GM21515 (cell line): ENCODE measurements around the gene ST6GALNAC1.
"Not testable (repeated sequence)": the region's sequence is repeated elsewhere in the genome, so short reads cannot be mapped to it uniquely, and the experiment has no call there.

Experiments used
- ATAC-seq: cut with Tn5 transposase; IDR thresholded peaks from one replicate; pipeline ENCODE4 v1.9.1; 2021; ENCODE audit not compliant: unreplicated experiment

The ST6GALNAC1 gene

DNA sequence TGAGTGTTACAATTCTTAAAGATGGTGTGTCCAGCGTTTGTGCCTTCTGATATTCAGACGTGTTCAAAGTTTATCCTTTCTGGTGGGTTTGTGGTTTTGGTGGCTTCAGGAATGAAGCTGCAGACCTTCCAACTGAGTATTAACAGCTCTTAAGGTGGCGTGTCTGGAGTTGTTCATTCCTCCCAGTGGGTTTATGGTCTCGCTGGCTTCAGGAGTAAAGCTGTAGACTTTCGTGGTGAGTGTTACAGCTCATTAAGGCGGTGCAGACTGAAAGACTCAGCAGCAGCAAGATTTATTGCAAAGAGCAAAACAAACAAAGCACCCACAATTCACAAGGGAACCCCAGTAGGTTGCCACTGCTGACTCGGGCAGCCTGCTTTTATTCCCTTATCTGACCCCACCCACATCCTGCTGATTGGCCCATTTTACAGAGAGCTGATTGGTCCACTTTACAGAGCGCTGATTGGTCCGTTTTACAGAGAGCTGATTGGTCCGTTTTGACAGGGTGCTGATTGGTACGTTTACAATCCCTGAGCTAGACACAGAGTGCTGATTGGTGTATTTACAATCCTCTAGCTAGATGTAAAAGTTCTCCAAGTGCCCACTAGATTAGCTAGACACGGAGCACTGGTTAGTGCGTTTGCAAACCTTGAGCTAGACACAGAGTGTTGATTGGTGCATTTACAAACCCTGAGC lies 29.3 kb downstream of the ST6GALNAC1 start:
- ATAC-seq, result not testable (repeated sequence)

- no peak for ATAC-seq
These were observed 30.3 kb downstream of the ST6GALNAC1 start for GRCh38 chr17:76612977-76613851.

DNA sequence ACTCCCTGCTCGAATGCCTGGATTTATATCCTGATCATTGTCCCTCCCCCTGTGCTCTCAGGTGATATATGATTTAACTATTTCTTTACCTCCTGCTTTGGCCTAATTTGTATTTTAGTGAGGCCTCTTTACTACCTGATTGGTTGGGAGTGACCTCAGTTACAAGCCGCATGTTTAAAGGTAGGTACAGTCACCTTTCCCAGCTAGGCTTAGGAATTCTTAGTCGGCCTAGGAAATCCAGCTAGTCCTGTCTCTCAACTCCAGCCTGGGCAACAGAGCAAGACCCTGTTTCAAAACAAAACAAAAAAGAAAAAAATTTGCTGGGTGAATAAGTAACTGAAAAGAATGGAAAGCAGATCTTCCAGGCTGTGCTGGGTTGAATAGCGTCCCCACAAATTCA lies 31.1 kb downstream of the ST6GALNAC1 start:
- ATAC-seq, result no peak

GRCh38 chr17:76611758-76612157 lies 31.8 kb downstream of the ST6GALNAC1 start:
- ATAC-seq, result no peak

GRCh38 chr17:76611080-76611749 lies 32.3 kb downstream of the ST6GALNAC1 start:
- ATAC-seq, result not testable (repeated sequence)

- not testable (repeated sequence) for ATAC-seq
These were observed 36.9 kb downstream of the ST6GALNAC1 start for GRCh38 chr17:76606685-76607084.

DNA sequence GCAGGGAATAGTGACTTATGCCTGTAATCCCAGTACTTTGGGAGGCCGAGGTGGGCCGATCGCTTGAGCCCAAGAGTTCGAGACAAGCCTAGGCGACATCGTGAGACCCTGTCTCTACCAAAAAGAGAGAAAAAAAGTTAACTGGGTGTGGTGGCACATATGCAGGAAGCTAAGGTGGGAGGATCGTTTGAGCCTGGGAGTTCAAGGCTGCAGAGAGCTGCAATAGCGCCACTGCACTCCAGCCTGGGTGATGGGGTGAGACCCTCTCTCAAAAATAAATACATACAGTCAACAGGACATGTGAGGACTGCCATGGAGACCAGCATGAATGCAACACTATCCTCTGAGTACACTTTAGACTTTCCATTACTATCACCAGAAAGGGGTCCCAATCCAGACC lies 42.5 kb downstream of the ST6GALNAC1 start:
- ATAC-seq, result no peak

- no peak for ATAC-seq
These were observed 43.7 kb downstream of the ST6GALNAC1 start for GRCh38 chr17:76599694-76600460.

DNA sequence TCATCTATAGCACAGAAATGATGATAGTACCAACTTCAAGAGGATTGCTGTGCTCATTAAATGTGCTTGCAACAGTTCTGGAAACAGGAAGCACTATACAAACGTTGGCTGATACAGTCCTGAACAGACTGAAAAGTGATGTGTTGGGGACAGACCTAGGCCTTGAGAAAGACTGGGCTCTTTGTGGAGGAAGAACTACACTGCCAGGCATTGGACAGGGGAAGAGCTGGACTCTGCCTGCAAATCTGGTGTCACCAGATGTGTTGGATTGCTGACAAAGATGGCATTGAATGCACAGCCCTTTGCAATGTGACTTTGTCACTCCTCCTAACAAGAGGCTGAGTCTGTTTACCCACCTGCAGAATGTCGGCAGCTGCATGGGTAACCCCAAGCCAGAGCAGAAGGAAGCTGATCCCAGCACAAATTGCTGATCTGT lies 45.5 kb downstream of the ST6GALNAC1 start:
- no peak for ATAC-seq

DNA sequence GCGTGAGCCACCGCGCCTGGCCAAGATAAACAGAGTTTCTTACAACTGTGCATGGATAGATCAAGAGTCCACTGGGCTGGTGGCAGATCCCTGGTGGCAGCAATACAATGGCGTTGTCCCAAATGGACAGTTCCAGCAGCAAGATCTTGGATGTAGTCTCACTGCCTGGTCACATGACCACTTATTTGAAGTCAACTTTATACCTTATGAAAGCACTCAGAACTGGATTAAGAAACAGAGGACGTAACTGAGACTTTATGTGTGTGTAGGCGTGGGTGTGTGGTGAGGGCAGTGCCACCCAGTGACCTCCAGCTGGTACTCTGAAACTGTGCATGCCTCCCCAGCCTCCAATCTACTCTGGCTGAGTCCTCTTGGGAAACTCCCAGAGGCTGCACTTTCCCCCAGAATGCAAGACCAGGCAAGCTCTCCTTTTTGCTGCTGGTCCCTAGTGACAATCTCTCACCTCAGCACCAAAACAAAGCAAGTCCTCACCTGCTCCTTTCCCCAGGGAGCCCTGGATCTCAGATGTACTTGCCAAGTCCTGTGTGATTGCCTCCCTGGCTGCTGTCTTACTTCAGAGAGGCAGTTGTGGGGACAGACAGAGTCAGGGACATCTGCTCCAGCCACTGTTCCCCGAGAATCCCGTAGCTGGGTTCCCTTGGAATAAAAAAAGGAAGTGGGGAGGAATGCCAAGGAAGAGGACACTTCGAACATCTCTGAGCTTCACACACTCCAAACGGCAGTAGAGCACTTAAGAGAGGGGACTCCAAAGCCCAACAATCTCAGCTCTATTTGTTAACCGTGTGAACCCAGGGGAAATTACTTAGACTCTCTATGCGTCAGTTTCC lies 46.2 kb downstream of the ST6GALNAC1 start:
- ATAC-seq, result no peak

- no peak for ATAC-seq
These were observed 48.9 kb downstream of the ST6GALNAC1 start for GRCh38 chr17:76594690-76595089.

DNA sequence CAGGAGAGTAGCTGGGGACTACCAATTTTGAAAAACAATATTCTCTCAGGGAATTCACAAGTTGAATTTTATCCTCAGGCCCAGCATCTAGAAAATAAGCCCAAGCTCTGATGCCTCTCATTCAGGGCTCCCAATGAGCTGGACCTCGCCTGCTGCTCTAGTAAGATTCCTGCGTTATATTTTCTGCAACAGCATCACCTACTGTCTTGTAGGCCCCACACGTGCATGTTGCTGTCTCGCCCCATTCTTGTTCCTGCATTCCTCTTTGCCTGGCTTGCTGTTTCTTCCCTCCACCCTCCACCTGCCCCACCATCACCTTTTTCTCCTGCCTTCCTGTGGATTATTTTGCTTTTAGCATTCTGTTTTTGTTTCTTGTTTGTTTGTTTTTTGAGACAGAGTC lies 49.6 kb downstream of the ST6GALNAC1 start:
- no peak for ATAC-seq

GRCh38 chr17:76593384-76593826 lies 50.2 kb downstream of the ST6GALNAC1 start:
- ATAC-seq, result no peak

GRCh38 chr17:76588182-76588581 lies 55.4 kb downstream of the ST6GALNAC1 start:
- no peak for ATAC-seq

DNA sequence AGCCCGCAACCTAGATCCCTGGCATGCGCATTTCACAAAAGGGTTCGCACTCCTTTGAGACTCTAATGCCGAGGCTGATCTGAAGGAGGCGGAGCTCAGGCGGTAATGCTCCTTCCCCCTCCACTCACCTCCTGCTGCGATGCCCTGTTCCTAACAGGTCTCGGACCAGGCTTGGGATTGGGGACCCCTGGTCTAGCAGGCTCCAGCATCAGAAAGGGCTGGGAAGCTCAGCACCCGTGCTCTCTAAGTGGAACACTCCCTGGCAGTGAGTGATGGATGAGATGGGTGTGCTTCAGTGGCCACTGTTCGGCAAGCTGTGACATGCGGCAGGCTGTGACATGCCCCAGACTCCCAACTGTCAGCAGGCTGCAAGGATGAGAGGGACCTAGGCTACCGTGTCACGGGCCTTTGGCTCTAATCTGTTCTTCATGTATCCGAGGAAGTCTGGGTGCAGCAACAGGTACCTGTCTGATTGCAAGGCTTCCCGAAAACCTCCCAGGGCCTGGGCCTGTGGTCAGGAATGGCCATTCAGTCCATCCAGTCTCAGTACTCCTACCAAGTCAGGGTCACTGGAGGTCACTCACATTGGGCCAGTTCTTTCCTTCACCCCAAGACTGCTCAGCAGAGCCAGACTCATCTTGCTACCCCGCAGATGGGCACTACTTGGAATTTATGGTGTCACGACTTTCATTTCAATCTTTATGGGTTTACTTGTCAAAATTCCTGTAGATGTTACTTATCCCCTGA lies 56.6 kb downstream of the ST6GALNAC1 start:
- no peak for ATAC-seq

DNA sequence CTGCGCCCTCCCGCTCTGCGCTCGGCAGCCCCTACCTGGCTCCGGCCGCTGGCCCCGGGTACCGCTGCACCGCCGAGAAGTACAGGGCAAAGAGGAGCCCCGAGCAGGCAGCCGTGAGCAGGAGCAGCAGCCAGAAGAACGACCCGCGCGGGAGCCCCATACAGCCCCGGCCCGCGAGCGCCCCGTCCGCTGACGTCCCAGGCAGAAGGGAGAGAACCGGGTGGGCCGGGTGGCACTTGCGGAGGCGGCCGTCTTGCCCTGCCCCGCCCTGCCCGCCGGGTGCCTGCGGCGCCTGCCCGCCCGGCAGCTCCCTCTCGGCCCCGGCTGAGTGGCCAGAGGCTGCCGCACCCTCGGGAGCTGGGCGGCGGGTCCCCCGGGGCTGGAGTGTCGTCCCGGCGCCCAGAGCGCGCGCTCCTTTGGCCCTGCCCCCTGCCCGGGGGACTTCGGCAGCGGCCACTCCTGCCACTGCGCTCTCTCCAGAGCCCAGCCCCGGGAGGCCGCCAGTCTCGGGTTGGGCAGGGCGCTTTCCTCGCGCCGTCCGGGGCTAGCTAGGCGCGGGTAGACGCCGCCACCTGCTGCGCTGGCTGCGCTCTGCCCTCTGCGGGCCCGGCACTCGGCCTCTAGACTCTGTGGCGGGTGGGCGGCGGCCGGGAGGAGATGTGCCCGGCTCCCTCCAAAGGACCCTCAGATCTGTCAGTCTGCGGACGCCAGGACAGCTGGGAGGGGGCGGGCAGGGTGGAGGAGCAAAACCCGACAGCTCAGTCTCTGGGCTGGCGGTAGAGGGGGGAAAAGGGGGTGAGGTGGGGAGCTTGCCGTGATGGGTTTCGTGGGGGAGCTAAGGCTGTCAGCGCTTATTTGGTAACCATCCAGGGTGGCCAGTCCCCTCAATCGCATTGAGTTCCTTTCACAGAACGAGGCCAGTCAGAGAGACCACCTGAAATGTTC lies 57.6 kb downstream of the ST6GALNAC1 start, which contains the start of gene ST6GALNAC2:
ST6GALNAC2 (minus strand) TSS at position 212 of the 945 bp plus-strand sequence; CDS start at position 160, 52 bp downstream.
- ATAC-seq, result no peak

GRCh38 chr17:76585033-76585648 lies 58.4 kb downstream of the ST6GALNAC1 start:
- ATAC-seq, result no peak
